ENCODE data around the gene UBA3. TPM values are rescaled to one million over a fixed set of nuclear protein-coding genes. Genes with fewer than 3 reads are reported as not detected.

Gene UBA3
- polyA plus RNA-seq, 3 donors = 77.1 to 88.5 (median 81.7) TPM

GRCh38 chr3:69082805-69083204 is 2.6 kb upstream of the UBA3 start:
- Mint-ChIP-seq H3K27ac (peak overlapping the region; percentile 90 to 100 (median 94)), H3K4me1 (peaks cover 66% of the 10 kb centered on the region), H3K27me3 (ENCODE audit: low read depth in 3 of 3) (no peaks in the 10 kb centered on the region), H3K4me3 (peak overlapping the region; percentile 41 to 51), H3K9me3 (no peaks in the 10 kb centered on the region), H3K36me3 (peaks cover 0 to 4% of the 10 kb centered on the region in 2 donors)
- intact Hi-C loops (cut with micrococcal nuclease) = loop anchor here in 1 of 2 donors (10.0 kb wide), 1 partner anchor 1982 kb away; no protein-coding TSS in a partner anchor
- no peak overlapping the region for H3K9ac ChIP-seq (ENCODE audit: insufficient read depth, low read length, poor library complexity, severe bottlenecking)
- H2AFZ ChIP-seq (ENCODE audit: insufficient read depth, low read depth, low read length, poor library complexity, severe bottlenecking) = no peak overlapping the region
- no peaks in the 10 kb centered on the region for H3K36me3 ChIP-seq (replicated peaks in 1 of 2; ENCODE audit: control insufficient read depth in 1 of 2, insufficient read depth in 2 of 2, low read length in 2 of 2)
- no peaks in the 10 kb centered on the region for H3K27me3 ChIP-seq (ENCODE audit: control insufficient read depth in 2 of 2, insufficient read depth in 2 of 2, low read length in 2 of 2)
- peak; percentile 78 to 95 (median 88) for DNase-seq
- TF ChIP-seq CTCF (IDR thresholded peaks at IDR 0.05) = no peak
- peaks cover 15% of the 10 kb centered on the region for H4K20me1 ChIP-seq (ENCODE audit: insufficient read depth, low read length)
- peak overlapping the region in 1 of 3 experiments; percentile 93 for H3K4me3 ChIP-seq (replicated peaks in 1 of 3; ENCODE audit: low read depth in 2 of 3, low read length in 3 of 3)
- H3K27ac ChIP-seq (ENCODE audit: low read depth in 1 of 2, low read length in 2 of 2) = peak overlapping the region; percentile 14 to 94
- peaks cover 68% of the 10 kb centered on the region for H3K79me2 ChIP-seq (ENCODE audit: insufficient read depth, low read length)
- H3K9me3 ChIP-seq (replicated peaks in 1 of 2; ENCODE audit: control insufficient read depth in 1 of 2, insufficient read depth in 1 of 2, low read length in 2 of 2) = no peaks in the 10 kb centered on the region
- H3K4me2 ChIP-seq (replicated peaks; ENCODE audit: extremely low read depth, low read length, poor library complexity, severe bottlenecking) = peak overlapping the region; percentile 94
- H3K4me1 ChIP-seq (ENCODE audit: control insufficient read depth in 1 of 2, insufficient read depth in 2 of 2, low read length in 2 of 2) = peaks cover 69 to 82% of the 10 kb centered on the region in 2 donors

GRCh38 chr3:69082361-69082760 is 2.2 kb upstream of the UBA3 start:
- Mint-ChIP-seq H3K36me3 (peaks cover 0 to 3% of the 10 kb centered on the region in 2 donors), H3K9me3 (no peaks in the 10 kb centered on the region), H3K4me1 (peaks cover 66% of the 10 kb centered on the region), H3K27ac (peak overlapping the region; percentile 90 to 100 (median 94)), H3K27me3 (ENCODE audit: low read depth in 3 of 3) (no peaks in the 10 kb centered on the region), H3K4me3 (no peak overlapping the region)
- no peak overlapping the region for H2AFZ ChIP-seq (ENCODE audit: insufficient read depth, low read depth, low read length, poor library complexity, severe bottlenecking)
- H3K27me3 ChIP-seq (ENCODE audit: control insufficient read depth in 2 of 2, insufficient read depth in 2 of 2, low read length in 2 of 2) = no peaks in the 10 kb centered on the region
- H3K4me2 ChIP-seq (replicated peaks; ENCODE audit: extremely low read depth, low read length, poor library complexity, severe bottlenecking) = peak overlapping the region; percentile 94
- H3K9me3 ChIP-seq (replicated peaks in 1 of 2; ENCODE audit: control insufficient read depth in 1 of 2, insufficient read depth in 1 of 2, low read length in 2 of 2) = no peaks in the 10 kb centered on the region
- peak overlapping the region; percentile 55 to 94 for H3K27ac ChIP-seq (ENCODE audit: low read depth in 1 of 2, low read length in 2 of 2)
- 40% methylated on average over 1 of the region's 2 CpGs for WGBS (ENCODE audit: insufficient coverage)
- no peak for DNase-seq
- peaks cover 68% of the 10 kb centered on the region for H3K79me2 ChIP-seq (ENCODE audit: insufficient read depth, low read length)
- H3K4me1 ChIP-seq (ENCODE audit: control insufficient read depth in 1 of 2, insufficient read depth in 2 of 2, low read length in 2 of 2) = peaks cover 70 to 82% of the 10 kb centered on the region in 2 donors
- peak overlapping the region in 1 of 3 experiments; percentile 93 for H3K4me3 ChIP-seq (replicated peaks in 1 of 3; ENCODE audit: low read depth in 2 of 3, low read length in 3 of 3)
- no peaks in the 10 kb centered on the region for H3K36me3 ChIP-seq (replicated peaks in 1 of 2; ENCODE audit: control insufficient read depth in 1 of 2, insufficient read depth in 2 of 2, low read length in 2 of 2)
- no peak for TF ChIP-seq CTCF (IDR thresholded peaks at IDR 0.05)
- H4K20me1 ChIP-seq (ENCODE audit: insufficient read depth, low read length) = peaks cover 11% of the 10 kb centered on the region
- intact Hi-C loops (cut with micrococcal nuclease) = loop anchor here in 1 of 2 donors (10.0 kb wide), 1 partner anchor 1982 kb away; no protein-coding TSS in a partner anchor
- no peak overlapping the region for H3K9ac ChIP-seq (ENCODE audit: insufficient read depth, low read length, poor library complexity, severe bottlenecking)
